BLaER1 treated with 17β-estradiol and CSF1 and Interleukin-3, amounts not matched to agents 10 nM and 100 nM (cell line): ENCODE data around the gene CSTF1.
A peak's percentile ranks its signal among the peaks of the same experiment; 100 is the strongest.

Experiments
- H3K27ac ChIP-seq, 11 experiments: shearing (Covaris generic); formaldehyde crosslinking; 2 replicates each; pipeline ENCODE4 v1.8.1; 2022
- H3K27me3 ChIP-seq, 11 experiments: shearing (Covaris generic); formaldehyde crosslinking; 2 replicates each; pipeline ENCODE4 v1.8.1; 2022
- H3K36me3 ChIP-seq, 11 experiments: shearing (Covaris generic); formaldehyde crosslinking; 2 replicates each; pipeline ENCODE4 v1.8.1; 2022
- H3K4me1 ChIP-seq, 10 experiments: shearing (Covaris generic); formaldehyde crosslinking; 2 replicates each; pipeline ENCODE4 v1.8.1; 2022
- H3K4me2 ChIP-seq, 11 experiments: shearing (Covaris generic); formaldehyde crosslinking; 2 replicates each; pipeline ENCODE4 v1.8.1; 2022
- H3K4me3 ChIP-seq, 10 experiments: shearing (Covaris generic); formaldehyde crosslinking; 2 replicates each; pipeline ENCODE4 v1.8.1; 2022
- H3K9ac ChIP-seq, 11 experiments: shearing (Covaris generic); formaldehyde crosslinking; 2 replicates each; pipeline ENCODE4 v1.8.1; 2022
- H3K9me3 ChIP-seq, 11 experiments: shearing (Covaris generic); formaldehyde crosslinking; replicated peaks in 1 of 11; 2 replicates each; pipeline ENCODE4 v1.8.1; 2022
- H4K20me1 ChIP-seq, 11 experiments: shearing (Covaris generic); formaldehyde crosslinking; 2 replicates each; pipeline ENCODE4 v1.8.1; 2022
- Cebpa-rat ChIP-seq, 11 experiments: shearing (Covaris generic); IDR thresholded peaks; 2 replicates each; pipeline ENCODE4 v1.8.1; 2022

Gene CSTF1

DNA sequence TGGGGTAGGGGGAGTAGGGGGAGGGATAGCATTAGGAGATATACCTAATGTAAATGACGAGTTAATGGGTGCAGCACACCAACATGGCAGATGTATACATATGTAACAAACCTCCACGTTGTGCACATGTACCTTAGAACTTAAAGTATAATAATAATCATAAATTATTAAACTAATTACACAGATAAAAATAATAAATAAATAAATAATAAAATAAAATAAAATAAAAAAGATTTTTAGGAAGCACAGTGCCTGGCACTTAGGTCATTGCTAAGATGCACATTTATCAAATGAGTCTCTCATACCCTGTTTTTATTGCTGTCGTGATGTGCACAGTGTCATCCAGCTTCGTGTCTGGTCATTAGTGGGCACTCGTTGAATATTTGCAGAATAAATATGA lies 57.0 kb downstream of the CSTF1 start:
- Histone ChIP-seq H3K27me3 (no peaks in the 10 kb centered on the region), H3K36me3 (peaks cover 0 to 13% (median 0%) of the 10 kb centered on the region in 11 experiments; a peak in 3 of 22 replicates)
- TF ChIP-seq Cebpa-rat (IDR thresholded peaks at IDR 0.05): no peak

DNA sequence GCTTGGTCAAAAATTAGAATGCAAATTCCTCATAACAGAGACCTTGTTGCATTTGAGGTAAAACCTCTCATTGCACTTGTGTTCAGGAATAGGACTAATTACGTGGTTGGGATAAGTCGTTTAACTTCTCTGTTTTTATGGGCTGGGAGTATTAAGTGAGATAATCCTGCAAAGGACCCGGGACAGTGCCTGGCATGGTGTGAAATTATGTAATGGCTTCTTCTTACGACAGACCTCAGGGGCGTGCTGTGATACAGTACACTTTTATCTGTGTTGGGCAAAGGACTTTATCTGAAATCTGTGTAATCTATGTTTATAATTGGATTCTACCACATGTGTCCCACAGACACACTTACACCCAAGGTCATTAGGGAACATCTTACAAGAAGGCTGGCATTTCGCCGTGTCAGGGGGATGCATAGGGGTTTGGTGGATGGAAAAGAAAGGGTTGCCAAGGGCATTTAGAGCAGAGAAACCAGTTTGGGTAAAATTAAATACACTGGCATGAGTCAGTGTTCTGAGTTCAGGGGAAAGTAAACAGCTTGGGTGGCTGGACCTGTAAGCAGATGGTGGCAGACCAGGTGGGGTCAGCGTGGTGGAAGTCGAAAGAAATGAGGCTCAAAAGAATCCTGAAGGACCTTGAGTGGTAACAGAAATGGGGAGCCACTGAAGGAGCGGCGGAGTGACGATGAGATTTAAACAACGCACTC lies 58.8 kb downstream of the CSTF1 start:
- no peaks in the 10 kb centered on the region for H3K9me3 ChIP-seq
- H3K27ac ChIP-seq: no peak overlapping the region
- no peak for TF ChIP-seq Cebpa-rat (IDR thresholded peaks at IDR 0.05)
- no peak overlapping the region for H3K4me3 ChIP-seq
- H3K4me1 ChIP-seq: peaks cover 6 to 15% (median 10%) of the 10 kb centered on the region in 10 experiments
- H3K9ac ChIP-seq: no peak overlapping the region
- no peak overlapping the region for H3K4me2 ChIP-seq
- H4K20me1 ChIP-seq: no peaks in the 10 kb centered on the region
- H3K36me3 ChIP-seq: peaks cover 0 to 13% (median 0%) of the 10 kb centered on the region in 11 experiments; a peak in 3 of 22 replicates
- H3K27me3 ChIP-seq: no peaks in the 10 kb centered on the region

More for the DNA sequence above, 57.0 kb downstream of the CSTF1 start:
- Histone ChIP-seq H3K27ac (no peak overlapping the region), H4K20me1 (no peaks in the 10 kb centered on the region), H3K4me2 (no peak overlapping the region), H3K9ac (no peak overlapping the region), H3K9me3 (no peaks in the 10 kb centered on the region), H3K4me1 (peaks cover 6 to 15% (median 10%) of the 10 kb centered on the region in 10 experiments), H3K4me3 (no peak overlapping the region)

DNA sequence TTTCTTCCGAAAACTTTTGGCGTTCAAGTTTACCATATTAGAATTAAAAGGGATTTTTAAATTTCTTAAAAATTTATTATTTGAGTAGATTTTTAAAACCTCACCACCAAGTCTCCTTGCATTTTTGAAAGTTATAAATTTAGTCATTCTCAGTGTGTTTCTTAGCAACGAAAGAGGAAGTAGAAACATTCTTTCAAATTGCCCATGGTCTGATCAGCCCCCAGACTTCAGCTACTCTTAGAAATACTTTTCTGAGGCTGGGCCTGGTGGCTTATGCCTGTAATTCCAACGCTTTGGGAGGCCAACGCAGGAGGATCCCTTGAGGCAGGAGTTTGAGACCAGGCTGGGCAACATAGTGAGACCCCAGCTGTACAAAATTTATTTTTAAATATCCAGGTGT lies 60.9 kb downstream of the CSTF1 start:
- Histone ChIP-seq H3K27me3 (no peaks in the 10 kb centered on the region), H3K4me2 (peak overlapping the region in 10 of 11 experiments; percentile 24 to 70 (median 61); a peak in 16 of 22 replicates), H3K4me1 (peaks cover 6 to 15% (median 7%) of the 10 kb centered on the region in 10 experiments), H3K36me3 (peaks cover 0 to 14% (median 0%) of the 10 kb centered on the region in 11 experiments; a peak in 3 of 22 replicates), H3K27ac (peak overlapping the region in 2 of 11 experiments; percentile 40 to 68; a peak in 5 of 22 replicates), H3K9ac (peak overlapping the region in 1 of 11 experiments; percentile 49; a peak in 2 of 22 replicates), H4K20me1 (no peaks in the 10 kb centered on the region), H3K9me3 (no peaks in the 10 kb centered on the region), H3K4me3 (no peak overlapping the region)
- no peak for TF ChIP-seq Cebpa-rat (IDR thresholded peaks at IDR 0.05)

DNA sequence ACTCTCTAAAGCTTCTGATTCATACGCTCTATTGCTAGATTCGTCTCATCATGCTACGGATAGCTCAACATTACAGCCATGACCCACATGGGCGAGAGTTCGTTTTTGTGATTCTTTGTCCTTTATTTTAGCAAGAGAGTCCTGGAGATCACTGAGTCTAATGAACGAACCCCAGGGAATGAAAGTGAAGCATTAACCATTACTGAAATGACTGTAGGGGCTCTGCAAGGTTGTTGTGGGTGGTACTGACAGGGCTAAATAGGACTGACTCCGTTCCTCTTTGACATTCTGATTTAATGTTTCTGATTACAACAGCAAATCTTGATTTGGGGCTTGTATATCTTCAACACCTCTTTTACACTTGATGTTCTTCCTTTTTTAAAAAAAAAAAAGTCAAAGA lies 62.3 kb downstream of the CSTF1 start:
- peaks cover 0 to 18% (median 0%) of the 10 kb centered on the region in 11 experiments; a peak in 3 of 22 replicates for H3K36me3 ChIP-seq
- H4K20me1 ChIP-seq: no peaks in the 10 kb centered on the region
- H3K4me2 ChIP-seq: no peak overlapping the region
- TF ChIP-seq Cebpa-rat (IDR thresholded peaks at IDR 0.05): no peak
- no peak overlapping the region for H3K9ac ChIP-seq
- H3K4me1 ChIP-seq: peaks cover 5 to 15% (median 9%) of the 10 kb centered on the region in 10 experiments; a peak in 19 of 20 replicates
- no peak overlapping the region for H3K4me3 ChIP-seq
- no peaks in the 10 kb centered on the region for H3K27me3 ChIP-seq
- H3K27ac ChIP-seq: no peak overlapping the region
- H3K9me3 ChIP-seq: no peaks in the 10 kb centered on the region
